ENCODE data around the gene HHIP. TPM values are rescaled to one million over a fixed set of nuclear protein-coding genes. Genes with fewer than 3 reads are reported as not detected.

Gene HHIP
- polyA plus RNA-seq, 3 donors: 1.4 to 4.0 (median 3.4) TPM

DNA sequence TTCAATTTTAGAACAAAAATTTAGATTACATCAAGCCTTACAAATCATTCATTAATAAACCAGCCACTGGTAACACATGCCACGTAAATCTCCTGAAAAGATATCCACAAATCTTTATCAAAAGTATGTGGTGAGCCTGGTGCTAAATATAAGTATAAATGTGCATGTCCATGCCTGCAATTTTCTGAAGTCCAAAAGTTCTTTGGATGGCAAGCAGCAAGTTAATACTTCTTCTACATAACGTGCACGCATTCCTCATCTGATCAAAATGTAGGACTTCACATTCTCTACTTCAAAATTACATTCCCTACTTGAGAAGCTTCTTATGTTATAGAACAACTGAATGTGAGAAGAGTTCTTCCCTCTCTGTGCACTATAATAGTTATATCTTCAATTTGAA, 49.8 kb downstream of the HHIP start:
- DNase-seq (ENCODE audit: extremely low read depth in 1 of 11, low read depth in 9 of 11, low spot score in 4 of 11): no peak

- no peak for DNase-seq (ENCODE audit: extremely low read depth in 1 of 11, low read depth in 9 of 11, low spot score in 4 of 11)
Observed at GRCh38 chr4:144696376-144696775, 50.4 kb downstream of the HHIP start.

GRCh38 chr4:144699565-144699964, 53.6 kb downstream of the HHIP start:
- no peak for DNase-seq (ENCODE audit: extremely low read depth in 1 of 11, low read depth in 9 of 11, low spot score in 4 of 11)

GRCh38 chr4:144701683-144702233, 55.8 kb downstream of the HHIP start:
- DNase-seq (ENCODE audit: extremely low read depth in 1 of 11, low read depth in 9 of 11, low spot score in 4 of 11): no peak

DNA sequence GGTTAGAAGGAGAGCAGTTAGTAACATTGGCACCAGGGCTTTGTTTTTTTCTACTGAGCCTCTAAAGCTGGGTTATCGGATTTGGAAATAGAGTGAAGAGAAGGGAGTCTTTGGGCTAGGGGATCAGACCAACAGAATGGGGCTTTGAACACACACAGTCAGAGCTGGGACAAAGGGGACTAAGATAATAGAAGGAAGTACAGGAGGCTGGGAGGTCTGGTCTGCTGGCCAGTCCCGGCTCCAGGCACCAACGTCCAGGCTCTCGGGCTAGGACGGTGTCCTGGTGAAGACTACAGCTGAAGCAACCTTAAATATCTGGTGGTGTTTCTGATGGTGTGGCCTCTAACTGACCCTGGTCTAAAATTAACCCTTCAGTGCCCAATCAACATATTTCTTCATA, 57.5 kb downstream of the HHIP start:
- DNase-seq (ENCODE audit: extremely low read depth in 1 of 11, low read depth in 9 of 11, low spot score in 4 of 11): no peak

- no peak for DNase-seq (ENCODE audit: extremely low read depth in 1 of 11, low read depth in 9 of 11, low spot score in 4 of 11)
Observed at GRCh38 chr4:144705601-144706590, 59.9 kb downstream of the HHIP start.

- no peak for DNase-seq (ENCODE audit: extremely low read depth in 1 of 11, low read depth in 9 of 11, low spot score in 4 of 11)
Observed at GRCh38 chr4:144709159-144709558, 63.2 kb downstream of the HHIP start.

GRCh38 chr4:144709793-144710525, 64.0 kb downstream of the HHIP start:
- no peak for DNase-seq (ENCODE audit: extremely low read depth in 1 of 11, low read depth in 9 of 11, low spot score in 4 of 11)

DNA sequence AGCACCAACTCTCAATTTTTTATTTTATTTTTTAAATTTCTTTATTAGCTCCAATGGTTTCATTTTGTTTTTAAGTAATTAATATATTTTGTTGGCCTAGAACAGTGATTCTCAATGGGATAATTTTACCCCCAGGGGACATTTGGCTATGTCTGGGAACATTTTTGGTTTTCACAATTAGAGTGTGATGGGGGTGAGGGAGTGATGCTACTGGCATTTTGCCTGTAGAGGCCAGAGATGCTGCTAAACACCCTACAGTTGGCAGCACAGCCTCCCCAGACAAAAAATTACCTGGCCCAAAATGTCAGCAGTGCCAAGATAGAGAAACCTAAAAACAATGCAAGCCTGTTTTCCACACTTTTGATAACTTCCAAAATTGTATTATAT, 64.6 kb downstream of the HHIP start:
- no peak for DNase-seq (ENCODE audit: extremely low read depth in 1 of 11, low read depth in 9 of 11, low spot score in 4 of 11)

DNA sequence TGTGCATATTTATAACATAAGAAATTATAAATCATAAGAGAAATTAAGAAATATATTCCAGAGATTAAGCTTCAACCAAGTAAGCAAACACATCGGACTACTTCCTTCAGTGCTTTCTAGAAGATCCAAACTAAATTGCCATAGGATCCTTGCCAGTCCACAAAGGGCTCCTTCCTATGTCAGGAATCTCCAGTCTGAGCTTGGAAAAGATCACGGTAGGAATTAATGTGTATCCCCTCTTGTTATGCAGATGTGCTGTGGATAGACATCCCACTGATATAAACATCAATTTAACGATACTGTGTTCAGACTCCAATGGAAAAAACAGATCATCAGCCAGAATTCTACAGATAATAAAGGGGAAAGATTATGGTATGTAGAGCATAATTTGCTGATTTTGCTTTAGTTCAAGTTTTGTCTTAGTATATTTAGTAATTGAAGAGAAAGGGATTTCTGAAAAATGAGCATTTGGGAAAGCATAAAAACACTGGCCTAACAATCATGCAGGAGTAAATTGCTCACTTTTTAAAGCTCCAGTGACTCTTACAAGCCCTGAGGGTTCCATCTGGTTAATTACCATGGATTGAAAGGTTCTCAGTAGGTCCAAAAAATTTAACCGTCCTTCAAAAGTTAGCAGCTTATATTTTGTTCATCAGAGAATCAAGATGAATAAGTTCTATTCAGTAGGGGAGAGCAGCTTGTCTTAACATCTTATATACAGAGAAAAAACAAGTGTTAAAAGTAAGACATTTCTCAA, 65.9 kb downstream of the HHIP start:
- DNase-seq (ENCODE audit: extremely low read depth in 1 of 11, low read depth in 9 of 11, low spot score in 4 of 11): no peak

GRCh38 chr4:144712775-144713174, 66.8 kb downstream of the HHIP start:
- DNase-seq (ENCODE audit: extremely low read depth in 1 of 11, low read depth in 9 of 11, low spot score in 4 of 11): no peak

DNA sequence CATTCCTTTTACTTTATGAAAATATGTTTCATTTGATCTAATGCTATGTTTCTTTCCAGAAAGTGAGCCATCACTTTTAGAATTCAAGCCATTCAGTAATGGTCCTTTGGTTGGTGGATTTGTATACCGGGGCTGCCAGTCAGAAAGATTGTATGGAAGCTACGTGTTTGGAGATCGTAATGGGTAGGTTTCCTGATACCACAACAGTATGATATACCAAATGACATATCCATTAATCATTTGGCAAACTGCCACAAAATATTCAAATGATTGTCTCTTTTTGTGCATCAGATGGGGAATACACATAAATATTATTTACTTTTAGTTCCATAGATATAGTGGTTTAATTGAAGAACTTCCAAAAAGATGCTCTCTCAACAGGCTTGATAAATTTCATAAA, 68.2 kb downstream of the HHIP start:
- DNase-seq (ENCODE audit: extremely low read depth in 1 of 11, low read depth in 9 of 11, low spot score in 4 of 11): no peak

DNA sequence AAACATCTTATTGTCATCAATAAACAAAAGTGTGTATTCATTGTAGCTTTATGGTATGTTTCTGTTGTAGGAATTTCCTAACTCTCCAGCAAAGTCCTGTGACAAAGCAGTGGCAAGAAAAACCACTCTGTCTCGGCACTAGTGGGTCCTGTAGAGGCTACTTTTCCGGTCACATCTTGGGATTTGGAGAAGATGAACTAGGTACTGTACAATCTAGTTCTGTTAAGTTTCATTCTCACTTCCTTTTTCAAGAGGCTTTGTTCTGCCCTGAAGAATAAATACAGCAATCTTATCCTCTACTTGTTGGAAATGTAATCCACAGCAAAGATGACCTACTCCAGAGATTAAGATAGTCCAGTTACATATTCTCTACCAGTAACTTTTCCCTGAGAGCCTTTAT, 69.3 kb downstream of the HHIP start:
- DNase-seq (ENCODE audit: extremely low read depth in 1 of 11, low read depth in 9 of 11, low spot score in 4 of 11): no peak

- DNase-seq (ENCODE audit: extremely low read depth in 1 of 11, low read depth in 9 of 11, low spot score in 4 of 11): no peak
Observed at GRCh38 chr4:144716778-144717177, 70.8 kb downstream of the HHIP start.

DNA sequence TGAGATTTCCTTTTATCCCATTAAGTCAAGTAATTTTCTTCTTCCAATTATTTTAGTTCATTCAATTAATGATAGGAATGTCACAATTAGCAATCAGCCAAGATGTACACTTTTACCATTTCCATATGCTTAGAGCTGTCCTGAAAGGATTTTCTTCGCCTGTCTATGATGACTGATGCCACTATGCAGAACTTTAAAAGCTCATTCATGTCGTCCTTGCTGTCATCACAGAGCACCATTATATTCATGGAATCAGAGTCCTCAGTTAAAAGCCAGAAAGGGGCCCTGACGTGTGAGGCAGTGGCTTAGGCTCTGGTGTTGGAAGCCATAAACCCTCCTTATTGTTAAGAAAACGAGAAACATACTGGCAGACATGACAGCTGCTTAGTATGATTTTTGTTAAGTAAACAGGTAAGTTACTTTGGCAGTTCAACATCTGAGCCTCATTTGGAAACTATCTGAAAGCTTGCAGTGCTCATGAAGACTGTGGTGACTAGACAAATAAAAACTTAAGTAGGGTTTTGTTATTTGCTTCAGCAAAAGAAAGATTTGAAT, 73.1 kb downstream of the HHIP start:
- DNase-seq (ENCODE audit: extremely low read depth in 1 of 11, low read depth in 9 of 11, low spot score in 4 of 11): no peak

GRCh38 chr4:144720491-144720890, 74.5 kb downstream of the HHIP start:
- no peak for DNase-seq (ENCODE audit: extremely low read depth in 1 of 11, low read depth in 9 of 11, low spot score in 4 of 11)

DNA sequence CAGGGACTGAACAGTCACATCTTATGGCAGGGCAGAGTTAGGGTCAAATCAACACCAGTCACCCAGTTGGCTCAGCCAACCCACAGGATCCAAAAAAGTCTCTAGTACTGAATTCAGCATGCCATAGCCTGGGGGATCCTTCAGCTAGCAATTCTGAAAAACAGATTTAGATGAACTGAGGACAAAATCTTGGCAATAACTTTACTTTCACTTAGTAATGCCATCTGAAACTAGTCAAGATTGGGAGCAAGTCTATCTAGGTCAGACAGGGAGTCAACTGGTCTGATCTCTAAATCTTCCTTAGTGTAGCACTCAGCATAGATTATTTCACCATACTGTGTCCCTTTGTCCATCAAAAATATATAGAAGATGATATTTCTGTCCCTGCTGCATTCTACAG, 76.0 kb downstream of the HHIP start:
- DNase-seq (ENCODE audit: extremely low read depth in 1 of 11, low read depth in 9 of 11, low spot score in 4 of 11): no peak

DNA sequence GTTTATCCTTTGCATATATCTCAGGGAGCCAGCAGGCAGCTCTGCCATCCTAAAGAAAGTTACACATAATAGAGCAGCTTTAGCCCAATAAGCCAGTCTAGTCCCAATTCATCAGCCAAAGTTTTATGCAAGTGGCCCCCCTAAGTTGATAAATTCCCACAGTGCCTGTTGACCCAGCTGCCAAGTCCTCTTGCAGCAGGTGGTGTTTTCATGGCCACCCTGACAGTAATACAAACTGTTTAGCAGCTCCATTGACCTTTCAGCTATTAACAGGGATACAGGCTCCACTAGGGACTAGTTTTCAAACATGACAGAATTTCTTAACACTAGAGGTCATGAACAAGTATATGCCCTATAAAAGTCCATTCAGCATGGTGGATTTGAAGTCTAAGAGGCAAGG, 77.5 kb downstream of the HHIP start:
- no peak for DNase-seq (ENCODE audit: extremely low read depth in 1 of 11, low read depth in 9 of 11, low spot score in 4 of 11)

- no peak for DNase-seq (ENCODE audit: extremely low read depth in 1 of 11, low read depth in 9 of 11, low spot score in 4 of 11)
Observed at GRCh38 chr4:144729175-144729574, 83.2 kb downstream of the HHIP start.
